ENCODE results near the gene PEAK3.
A peak's percentile ranks its signal among the peaks of the same experiment; 100 is the strongest.

PEAK3 gene

GRCh38 chr19:2328401-2329148 lies 46.6 kb upstream of the PEAK3 start, which contains the start of the genes LSM7 and SPPL2B:
TSS of gene LSM7 (minus strand) at chr19:2328586. CDS start at chr19:2328566, 20 bp downstream.
TSS of gene SPPL2B (plus strand) at chr19:2328684. CDS start at chr19:2328710, 26 bp downstream.
- TF ChIP-seq CTCF (IDR thresholded peaks at IDR 0.05; ENCODE audit: low read depth, low read length) = no peak
- peak within 1 kb of the TSS; percentile 91 for H3K27ac ChIP-seq
- peak within 1 kb of the TSS; percentile 93 for H3K4me3 ChIP-seq (ENCODE audit: low read depth, low read length)

GRCh38 chr19:2327773-2328400 lies 45.9 kb upstream of the PEAK3 start:
- no peaks in the 10 kb centered on the region for H3K9me3 ChIP-seq (ENCODE audit: severe bottlenecking)
- no peak for TF ChIP-seq CTCF (IDR thresholded peaks at IDR 0.05; ENCODE audit: low read depth, low read length)
- H3K27me3 ChIP-seq (ENCODE audit: insufficient read depth, low read depth, severe bottlenecking) = no peaks in the 10 kb centered on the region
- peak; percentile 44 for DNase-seq
- H3K4me3 ChIP-seq (ENCODE audit: low read depth, low read length) = peak overlapping the region; percentile 93
- peaks cover 40% of the 10 kb centered on the region for H3K36me3 ChIP-seq
- H3K27ac ChIP-seq = peak overlapping the region; percentile 91

More at GRCh38 chr19:2328401-2329148, 46.6 kb upstream of the PEAK3 start, which contains the start of the genes LSM7 and SPPL2B:
- H3K36me3 ChIP-seq = peaks cover 33% of the 10 kb centered on the region
- no peaks in the 10 kb centered on the region for H3K9me3 ChIP-seq (ENCODE audit: severe bottlenecking)
- DNase-seq = peak; percentile 91
- no peaks in the 10 kb centered on the region for H3K27me3 ChIP-seq (ENCODE audit: insufficient read depth, low read depth, severe bottlenecking)

GRCh38 chr19:2326699-2327360 lies 44.9 kb upstream of the PEAK3 start:
- no peak for TF ChIP-seq CTCF (IDR thresholded peaks at IDR 0.05; ENCODE audit: low read depth, low read length)
- Histone ChIP-seq H3K4me3 (ENCODE audit: low read depth, low read length) (no peak overlapping the region), H3K9me3 (ENCODE audit: severe bottlenecking) (no peaks in the 10 kb centered on the region), H3K36me3 (peaks cover 46% of the 10 kb centered on the region), H3K27ac (peak overlapping the region; percentile 91; the same call in 1 of the 2 replicates), H3K27me3 (ENCODE audit: insufficient read depth, low read depth, severe bottlenecking) (no peaks in the 10 kb centered on the region)
- DNase-seq = no peak

- Histone ChIP-seq H3K36me3 (peaks cover 51% of the 10 kb centered on the region), H3K27ac (no peak overlapping the region), H3K9me3 (ENCODE audit: severe bottlenecking) (no peaks in the 10 kb centered on the region), H3K27me3 (ENCODE audit: insufficient read depth, low read depth, severe bottlenecking) (no peaks in the 10 kb centered on the region), H3K4me3 (ENCODE audit: low read depth, low read length) (no peak overlapping the region)
- no peak for DNase-seq
- TF ChIP-seq CTCF (IDR thresholded peaks at IDR 0.05; ENCODE audit: low read depth, low read length) = no peak
Measured at GRCh38 chr19:2325281-2326046, 43.5 kb upstream of the PEAK3 start.

- Histone ChIP-seq H3K27me3 (ENCODE audit: insufficient read depth, low read depth, severe bottlenecking) (no peaks in the 10 kb centered on the region), H3K9me3 (ENCODE audit: severe bottlenecking) (no peaks in the 10 kb centered on the region), H3K4me3 (ENCODE audit: low read depth, low read length) (no peak overlapping the region), H3K27ac (no peak overlapping the region), H3K36me3 (peaks cover 51% of the 10 kb centered on the region)
- no peak for DNase-seq
- TF ChIP-seq CTCF (IDR thresholded peaks at IDR 0.05; ENCODE audit: low read depth, low read length) = no peak
Measured at GRCh38 chr19:2324220-2324948, 42.4 kb upstream of the PEAK3 start.

Measured in WERI-Rb-1 (cell line).